HG03045 (cell line): ENCODE measurements around the gene OSBPL10.
A peak's percentile ranks its signal among the peaks of the same experiment; 100 is the strongest.

Experiments used
- ATAC-seq: cut with Tn5 transposase; IDR thresholded peaks from one replicate; pipeline ENCODE4 v1.9.1; 2021; ENCODE audit warnings: mild to moderate bottlenecking, moderate library complexity; ENCODE audit not compliant: unreplicated experiment

OSBPL10 gene

DNA sequence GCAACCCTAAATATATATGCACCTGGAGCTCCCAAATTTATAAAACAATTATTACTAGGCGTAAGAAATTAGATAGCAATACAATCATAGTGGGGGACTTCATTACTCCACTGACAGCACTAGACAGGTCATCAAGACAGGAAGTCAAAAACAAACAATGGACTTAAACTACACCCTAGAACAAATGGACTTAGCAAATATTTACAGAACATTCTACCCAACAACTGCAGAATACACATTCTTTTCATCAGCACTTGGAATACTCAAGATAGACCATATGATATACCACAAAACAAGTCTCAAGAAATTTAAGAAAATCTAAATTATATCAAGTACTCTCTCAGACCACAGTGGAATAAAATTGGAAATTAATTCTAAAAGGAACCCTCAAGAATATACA is 201.5 kb downstream of the OSBPL10 start:
- no peak for ATAC-seq

DNA sequence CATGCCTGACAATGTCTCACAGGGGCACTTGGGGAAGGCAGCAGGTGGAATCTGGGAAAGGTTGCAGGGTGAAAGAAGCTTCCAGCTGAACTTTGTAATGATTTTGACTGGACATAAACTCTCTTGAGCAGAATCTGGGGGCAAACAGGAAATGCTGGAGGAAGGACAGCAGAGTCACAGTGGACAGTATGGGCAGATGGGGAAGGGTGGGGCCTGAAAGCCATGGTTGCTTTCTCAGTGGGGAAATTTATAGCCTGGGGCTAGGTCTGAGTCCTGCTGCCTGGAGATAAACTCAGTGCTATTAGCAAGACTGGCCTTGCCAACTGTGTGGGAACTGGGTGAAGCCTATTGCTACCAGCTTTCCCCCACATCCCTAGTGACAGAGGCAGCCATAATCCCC is 203.2 kb downstream of the OSBPL10 start:
- ATAC-seq: no peak

DNA sequence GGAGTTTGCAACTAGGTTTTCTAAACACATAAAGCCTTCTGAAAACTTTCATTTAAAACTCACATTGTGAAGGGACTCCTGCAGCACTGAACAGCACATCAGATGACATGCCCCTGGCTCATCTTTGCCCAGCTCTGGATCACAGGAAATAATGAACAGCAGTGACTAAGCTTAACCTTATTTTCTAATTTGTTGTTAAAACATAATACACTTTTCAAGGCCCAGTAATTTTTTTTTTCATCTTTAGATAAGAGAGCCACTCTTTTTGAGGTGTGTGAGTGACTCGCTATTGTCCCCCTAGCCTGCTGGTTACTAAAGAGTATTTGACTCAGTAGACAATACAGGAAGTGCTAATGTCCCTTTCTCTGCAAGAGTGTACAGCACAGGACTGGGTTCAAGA is 204.0 kb downstream of the OSBPL10 start:
- ATAC-seq: no peak

DNA sequence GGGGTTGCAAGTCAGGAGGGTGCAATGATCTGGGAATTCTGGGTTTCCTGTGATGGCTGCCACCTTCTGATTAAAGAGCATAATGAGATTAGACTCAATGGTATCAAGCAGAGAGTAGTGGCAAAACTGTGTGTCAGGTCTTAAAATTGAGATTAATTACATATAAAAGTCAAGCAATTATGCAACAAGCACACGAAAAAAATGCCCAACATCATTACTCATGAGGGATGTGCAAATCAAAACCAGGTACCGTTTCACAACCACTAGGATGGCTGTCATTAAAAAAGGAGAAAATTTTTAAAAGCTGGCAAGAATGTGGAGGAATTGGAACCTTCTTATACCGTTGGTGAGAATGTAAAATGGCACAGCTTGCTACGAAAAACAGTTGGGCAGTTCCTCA is 205.0 kb downstream of the OSBPL10 start:
- ATAC-seq: no peak

DNA sequence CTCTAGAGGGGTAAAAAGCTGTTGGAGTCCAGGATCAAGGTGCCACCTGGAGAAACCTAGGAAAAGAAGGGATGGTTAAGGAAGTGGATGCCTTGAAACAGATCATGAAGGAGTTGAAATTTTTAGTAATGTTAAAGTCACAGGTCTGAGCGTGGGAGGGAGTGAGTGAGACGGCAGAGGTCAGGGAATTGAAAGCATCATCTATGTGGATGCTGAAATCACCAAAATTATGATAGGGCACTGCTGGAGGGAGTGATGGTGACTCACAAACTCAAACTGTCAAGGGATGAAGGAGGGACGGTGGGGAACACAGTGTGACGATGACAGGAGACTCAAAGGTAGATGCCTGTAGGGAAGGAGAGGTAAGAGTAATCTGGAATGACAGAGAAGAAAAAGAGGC is 205.7 kb downstream of the OSBPL10 start:
- no peak for ATAC-seq

DNA sequence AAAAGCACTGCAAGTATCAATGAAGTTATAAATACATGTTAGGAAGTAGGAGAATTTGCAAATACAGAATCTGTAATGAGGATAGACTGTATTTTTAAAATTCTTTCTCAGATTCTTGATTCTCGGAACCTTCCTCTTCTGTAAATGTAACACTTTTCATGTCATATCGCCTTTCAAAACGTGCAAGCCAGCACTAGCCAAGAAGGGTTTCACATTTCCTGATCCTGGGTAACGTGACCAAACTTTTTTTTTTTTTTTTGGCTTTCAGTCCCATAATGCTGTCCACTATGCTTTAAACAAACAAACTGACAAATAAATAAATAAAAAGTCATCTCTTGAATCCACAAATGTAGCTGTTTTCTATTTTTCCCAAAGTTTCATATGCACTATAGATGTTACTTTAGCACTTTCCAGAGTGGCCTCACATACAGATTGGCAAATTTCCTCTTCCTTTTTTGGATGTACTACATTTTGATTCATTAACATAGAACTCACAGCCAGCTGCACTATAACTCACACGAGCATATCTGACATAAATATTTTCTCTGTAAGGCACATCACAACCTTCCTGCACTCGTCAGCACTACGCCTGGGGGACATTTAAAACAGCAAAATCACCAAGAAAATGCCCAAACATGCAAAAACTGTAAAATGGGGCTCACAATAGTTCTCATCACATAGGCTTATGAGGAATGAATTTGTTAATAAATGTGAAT is 208.1 kb downstream of the OSBPL10 start:
- ATAC-seq: no peak

DNA sequence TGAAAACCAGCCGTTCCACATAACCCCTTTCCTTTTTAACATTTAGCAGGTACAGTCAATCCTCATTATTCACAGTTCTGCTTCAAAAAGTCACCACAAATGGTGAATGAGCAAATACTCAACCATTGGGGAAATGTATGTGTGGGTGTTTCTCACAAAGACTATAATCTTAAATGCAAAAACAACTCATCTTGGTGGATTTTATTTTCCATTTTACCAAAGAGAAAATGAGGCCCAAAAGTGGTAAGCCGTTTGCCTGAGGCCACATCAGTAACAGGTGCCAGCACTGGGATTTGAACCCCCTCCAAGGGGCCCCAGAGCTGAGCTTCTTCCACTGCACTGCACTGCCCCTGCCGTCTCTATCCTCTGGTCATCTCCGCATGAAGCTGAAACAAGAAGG is 208.8 kb downstream of the OSBPL10 start:
- no peak for ATAC-seq

DNA sequence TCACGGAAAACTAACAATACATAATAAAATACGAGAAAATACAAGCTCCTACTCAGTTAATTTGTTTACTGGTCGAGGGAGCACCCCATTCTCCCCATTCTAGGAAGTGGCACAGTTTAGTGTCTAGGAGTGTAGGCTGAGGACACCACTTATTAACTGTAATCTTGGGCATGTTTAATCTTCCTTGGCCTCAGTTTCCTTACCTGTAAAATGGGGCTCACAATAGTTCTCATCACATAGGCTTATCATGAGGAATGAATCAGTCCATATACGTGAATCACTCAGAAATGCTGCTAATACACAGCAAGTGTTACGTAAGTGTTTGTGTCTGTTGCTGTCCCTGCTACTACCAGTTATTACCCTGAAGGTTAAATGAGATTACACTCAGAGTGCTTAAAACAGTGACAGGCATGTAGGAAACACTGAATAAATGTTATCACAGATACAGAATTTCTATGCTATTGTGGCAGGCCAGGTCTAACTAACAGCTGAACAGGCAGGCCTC is 210.2 kb downstream of the OSBPL10 start:
- no peak for ATAC-seq

DNA sequence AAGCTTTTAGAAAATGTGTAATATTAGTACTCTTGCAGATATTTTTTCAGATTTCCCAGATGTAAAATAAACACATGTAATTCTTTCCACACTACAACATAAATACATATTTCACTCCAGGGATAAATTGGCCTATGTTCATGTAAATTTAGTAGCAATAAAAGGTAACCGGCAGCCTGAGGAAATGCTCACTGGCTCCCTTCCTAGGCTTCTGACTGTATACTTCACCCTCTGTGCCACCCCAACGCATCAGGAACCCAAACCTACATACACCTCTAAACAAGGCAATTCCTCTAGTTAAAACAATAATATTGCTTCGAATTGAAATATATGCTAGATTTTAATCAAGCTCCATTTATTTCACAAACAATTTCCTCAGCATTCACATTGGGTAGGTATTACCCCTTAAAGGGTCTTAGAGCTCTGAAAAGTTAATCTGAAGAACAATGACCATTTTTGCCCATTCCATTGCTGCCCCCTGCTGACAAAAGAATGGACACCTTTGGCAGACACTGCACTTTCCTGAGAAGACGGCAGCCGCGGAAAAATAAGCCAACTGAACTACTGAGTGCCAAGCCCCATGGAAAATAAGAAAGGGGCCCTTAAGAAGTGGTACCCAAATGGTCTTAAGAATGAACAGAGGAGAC is 212.5 kb downstream of the OSBPL10 start:
- ATAC-seq: no peak

DNA sequence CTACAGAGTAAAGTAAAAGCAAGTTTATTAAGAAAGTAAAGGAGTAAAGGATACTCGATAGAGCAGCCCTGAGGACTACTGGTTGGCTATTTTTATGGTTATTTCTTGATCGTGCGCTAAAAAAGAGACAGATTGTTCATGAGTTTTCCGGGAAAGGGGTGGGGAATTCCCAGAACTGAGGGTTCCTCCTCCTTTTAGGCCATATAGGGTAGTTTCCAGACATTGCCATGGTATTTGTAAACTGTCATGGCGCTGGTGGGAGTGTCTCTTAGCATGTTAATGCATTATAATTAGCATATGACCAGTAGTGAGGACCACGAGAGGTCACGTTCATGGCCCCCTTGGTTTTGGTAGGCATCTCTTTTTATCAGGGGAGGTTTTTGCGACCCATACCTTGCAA is 213.1 kb downstream of the OSBPL10 start:
- ATAC-seq: no peak

DNA sequence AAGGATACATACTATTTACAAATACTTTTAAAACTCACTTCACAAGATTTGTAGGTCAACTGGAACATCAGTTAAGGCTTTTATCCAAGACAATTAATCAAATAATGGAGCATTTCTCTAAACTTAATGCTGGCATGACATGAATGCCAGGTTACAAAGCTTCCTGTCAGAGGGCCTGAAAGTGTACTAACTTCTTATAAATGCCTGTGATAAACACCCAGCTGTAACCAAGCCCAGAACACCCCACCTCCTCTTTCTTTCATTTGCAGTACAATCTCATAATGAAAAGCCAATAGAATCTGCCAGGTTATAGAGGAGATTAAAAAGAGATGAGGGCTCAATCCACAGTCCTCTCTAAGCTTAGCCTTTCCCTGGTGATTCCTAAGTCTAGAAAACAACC is 214.4 kb downstream of the OSBPL10 start:
- ATAC-seq: no peak

DNA sequence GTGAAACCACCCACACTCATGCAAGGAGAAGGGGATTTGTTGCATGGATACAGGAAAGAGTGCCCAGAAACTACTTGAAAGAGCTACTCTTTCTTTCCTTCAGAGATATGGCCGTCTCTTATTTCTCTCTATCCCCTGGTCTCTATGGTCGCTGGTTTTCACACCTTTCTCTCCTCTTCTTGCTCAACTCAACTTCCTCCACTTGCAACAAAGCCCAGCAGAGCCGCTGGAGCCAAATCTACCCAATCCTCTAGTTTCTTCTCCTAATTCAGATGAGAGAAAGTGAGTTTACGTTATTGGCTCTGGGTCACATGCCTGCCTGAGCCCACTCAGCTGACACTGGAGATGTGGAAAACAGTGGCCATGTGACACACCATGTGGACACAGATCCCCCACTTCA is 215.2 kb downstream of the OSBPL10 start:
- ATAC-seq: no peak

DNA sequence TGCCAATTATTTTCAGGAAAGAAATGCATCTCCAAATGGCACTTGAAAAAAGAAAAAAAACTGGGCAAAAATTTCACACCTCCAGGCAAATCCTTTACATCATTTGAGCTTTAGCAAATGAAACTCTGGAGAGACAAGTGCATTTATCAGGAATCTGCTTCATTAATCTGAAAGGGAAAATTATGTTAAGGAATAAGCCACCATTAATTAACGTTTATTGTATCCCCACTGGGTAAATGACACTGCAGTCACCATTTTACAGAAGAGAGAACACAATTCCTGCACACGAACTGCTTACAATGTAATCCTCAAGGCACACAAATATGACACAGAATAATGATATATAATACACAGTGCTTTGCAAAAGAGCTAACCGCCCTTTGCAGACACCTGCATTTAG is 217.3 kb downstream of the OSBPL10 start:
- ATAC-seq: no peak

DNA sequence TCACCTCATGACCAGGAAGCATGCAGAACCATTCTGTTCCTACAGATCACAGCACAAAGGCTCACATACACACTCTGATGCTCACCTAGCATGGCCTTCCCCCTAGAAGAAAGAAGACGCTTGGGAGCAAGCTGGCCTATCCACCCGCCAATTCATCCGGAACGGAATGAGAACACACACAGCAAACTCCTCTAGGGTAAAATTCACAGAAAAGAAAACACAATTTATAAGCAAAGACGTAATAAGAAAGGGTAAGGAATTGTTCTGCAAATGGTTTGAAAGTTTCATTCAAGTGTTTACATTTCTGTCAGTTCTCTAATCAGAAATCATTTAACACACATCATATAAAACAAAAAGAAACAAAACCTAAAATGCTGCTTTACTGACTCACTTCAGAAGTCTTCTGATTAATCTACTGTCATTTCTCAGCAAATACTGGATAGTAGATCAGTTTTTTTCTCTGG is 218.1 kb downstream of the OSBPL10 start:
- no peak for ATAC-seq

DNA sequence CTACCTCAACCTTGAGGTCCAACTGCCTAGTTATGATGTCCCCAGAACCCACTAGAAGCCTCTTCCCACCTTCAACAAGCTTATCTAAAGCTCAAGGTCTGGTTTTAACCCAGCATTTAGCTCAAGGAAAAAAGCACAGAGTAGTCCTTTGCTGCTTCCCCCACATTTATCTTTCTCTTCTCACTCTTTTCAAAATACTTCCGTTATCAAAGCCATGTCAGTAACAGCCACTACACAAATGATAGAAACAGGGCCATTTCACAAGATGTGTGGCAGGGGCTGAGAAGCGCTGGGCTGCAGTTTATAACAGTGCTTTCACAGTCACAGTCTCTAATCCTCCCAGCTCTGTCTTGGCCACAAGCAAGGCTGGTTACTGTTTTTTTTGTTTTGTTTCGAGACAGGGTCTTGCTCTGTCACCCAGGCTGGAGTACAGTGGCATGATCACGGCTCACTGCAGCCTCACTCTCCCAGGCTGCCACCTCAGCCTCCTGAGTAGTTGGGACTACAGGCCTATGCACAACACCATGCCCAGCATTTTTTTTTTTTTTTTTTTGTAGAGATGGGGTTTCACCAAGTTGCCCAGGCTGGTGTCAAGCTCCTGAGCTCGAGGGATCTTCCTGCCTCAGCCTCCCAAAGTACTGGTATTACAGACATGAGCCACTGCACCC is 218.8 kb downstream of the OSBPL10 start:
- ATAC-seq: no peak

DNA sequence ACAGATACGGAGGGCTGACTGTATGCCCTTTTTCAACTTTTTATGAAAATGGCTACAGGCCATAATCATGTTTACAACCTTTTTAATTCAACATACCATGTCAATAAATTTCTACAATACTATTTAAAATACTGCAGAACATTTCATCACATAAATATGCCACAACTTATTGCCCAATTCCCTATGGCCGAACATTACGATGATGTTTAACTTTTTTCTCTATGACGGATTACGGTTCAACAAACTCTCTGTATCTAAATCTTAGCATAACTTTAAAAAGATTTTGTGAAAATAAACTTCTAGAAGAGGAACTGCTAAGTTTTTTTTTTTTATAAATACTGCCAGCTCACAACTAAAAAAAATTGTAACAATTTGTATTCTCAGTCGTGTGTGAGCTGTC is 220.4 kb downstream of the OSBPL10 start:
- no peak for ATAC-seq

DNA sequence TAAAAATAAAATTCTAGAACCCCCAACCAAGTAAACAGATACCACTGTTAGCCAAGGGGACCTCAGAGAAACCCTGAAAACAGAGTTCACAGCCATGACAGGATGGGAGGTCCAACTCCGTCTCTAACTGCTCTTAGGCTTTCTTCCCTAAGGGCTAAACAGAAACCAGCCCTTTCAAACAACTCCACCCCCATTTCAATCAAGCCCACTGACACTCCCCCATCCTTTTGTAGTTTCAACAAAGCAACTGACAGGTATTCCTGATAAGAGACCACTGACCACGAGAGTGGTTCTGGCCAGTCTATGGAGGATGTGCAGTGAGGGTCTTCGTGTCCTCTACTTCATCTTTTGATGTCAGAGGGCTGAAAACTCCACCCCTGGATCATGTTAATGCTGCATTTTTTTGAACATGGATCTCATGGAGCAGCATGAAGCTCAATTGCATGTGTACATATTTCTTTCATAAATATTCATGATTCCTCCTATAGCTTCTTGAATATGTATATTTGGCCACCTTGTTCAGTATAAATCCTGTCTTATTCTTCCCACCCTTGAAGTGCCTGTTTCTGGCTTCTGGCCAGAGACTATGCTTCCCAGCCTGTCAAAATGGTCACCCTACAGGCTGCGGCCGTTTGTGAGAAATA is 222.6 kb downstream of the OSBPL10 start:
- no peak for ATAC-seq

DNA sequence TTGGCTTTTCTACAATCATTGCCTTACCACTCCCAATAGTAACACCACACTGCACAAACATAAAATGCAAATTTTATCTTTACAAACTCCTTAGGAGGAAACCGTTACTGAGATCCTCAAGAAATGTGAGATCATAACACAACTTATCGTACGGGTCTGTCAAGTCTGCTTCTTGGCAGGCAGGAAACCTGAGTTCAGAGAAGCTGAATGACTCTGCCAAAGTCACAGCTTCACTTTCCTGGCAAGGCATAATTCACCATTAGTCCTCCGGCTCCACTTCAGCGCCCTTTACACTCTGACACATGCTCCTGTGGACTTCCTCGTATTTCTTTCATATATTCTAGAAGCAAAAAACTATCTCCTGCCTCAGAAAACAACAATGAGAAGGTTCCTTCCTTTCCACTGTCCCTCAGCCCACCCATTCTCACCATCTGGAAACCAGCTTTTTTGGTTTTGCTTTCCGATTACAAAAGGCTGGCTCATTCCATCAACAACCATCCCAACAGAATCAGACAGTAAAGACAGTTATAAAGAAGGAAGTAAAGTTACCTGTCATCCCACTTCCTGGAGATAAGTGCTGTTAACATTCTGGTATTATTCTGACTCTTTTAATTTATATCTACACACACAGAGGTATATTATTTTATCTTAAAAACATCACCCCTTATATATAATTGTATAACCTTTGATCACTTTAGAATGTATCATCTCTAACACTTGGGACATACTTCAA is 225.0 kb downstream of the OSBPL10 start:
- ATAC-seq: no peak

DNA sequence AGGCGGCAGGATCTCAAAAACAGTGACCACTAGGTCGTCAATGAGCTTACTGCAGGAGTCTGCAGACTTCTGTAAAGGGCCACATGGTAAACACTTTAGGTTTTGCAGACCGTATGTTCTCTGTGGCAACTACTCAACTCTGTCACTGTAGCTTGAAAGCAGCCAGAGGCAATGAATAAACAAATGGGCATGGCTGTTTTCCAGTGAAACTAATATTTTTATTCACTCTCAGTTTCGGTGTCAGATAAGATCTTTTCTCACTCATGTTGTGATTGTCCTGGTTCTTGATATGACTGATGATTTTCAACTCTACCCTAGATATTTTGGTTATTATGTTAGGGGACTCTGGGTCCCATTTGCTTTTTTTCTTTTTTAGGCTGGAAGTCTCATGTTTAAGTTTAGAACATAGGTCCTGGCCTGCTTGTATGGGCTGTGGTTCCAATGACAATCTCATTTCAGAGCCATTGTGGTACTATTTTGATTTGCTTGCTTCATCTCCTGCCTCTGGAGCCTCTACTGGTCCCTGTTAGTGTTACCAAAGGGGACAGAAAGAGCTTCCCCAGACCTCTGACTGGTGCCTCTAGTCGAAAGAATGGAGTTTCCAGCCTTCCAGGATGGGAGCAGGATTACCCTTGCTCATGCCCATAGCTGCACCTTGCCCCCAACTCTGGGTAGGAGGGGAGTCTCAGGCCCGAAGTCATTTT is 226.3 kb downstream of the OSBPL10 start:
- ATAC-seq: peak; percentile 85

DNA sequence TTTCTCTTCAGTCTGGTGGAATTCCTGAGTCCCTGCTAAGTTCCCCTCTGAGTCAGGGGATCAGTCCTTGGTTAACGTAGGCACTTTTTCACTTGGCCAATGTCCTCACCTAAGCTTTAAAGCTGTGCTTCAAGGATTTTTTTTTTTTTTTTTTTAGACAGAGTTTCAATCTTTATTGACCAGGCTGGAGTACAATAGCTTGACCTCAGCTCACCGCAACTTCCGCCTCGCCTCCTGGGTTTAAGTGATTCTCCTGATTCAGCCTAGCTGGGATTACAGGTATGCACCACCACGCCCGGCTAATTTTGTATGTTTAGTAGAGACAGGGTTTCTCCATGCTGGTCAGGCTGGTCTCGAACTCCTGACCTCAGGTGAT is 228.0 kb downstream of the OSBPL10 start:
- no peak for ATAC-seq
